ENCODE data around the gene NAALADL2. TPM values are rescaled to one million over a fixed set of nuclear protein-coding genes. Genes with fewer than 3 reads are reported as not detected.
"Not testable (repeated sequence)": the region's sequence is repeated elsewhere in the genome, so short reads cannot be mapped to it uniquely, and the experiment has no call there.

NAALADL2 gene
- total RNA-seq, 2 experiments from 2014 or later, result 0.30 to 1.2 TPM

DNA sequence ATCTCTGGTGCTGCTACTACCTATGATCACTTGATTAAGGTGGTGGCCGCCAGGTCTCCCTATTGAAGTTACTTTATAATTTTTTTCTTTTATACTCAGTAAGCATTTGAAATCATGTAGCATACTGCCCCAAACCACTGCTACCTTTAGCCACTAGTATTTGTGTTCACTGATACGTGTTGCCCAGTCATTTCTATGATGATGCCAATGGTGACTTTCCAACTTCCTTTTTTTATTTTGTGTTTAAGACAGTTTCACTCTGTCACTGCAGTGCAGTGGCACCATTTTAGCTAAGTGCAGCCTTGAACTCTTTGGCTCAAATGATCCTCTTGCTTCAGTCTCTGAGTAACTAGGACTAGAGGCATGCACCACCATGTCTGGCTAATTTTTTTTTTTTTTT is 598.2 kb downstream of the NAALADL2 start:
- Mint-ChIP-seq H3K36me3 (ENCODE audit: low read depth) (no peaks in the 10 kb centered on the region), H3K4me3 (no peak overlapping the region), H3K4me1 (ENCODE audit: low read depth) (no peaks in the 10 kb centered on the region), H3K9me3 (peaks cover 14% of the 10 kb centered on the region), H3K27me3 (no peaks in the 10 kb centered on the region), H3K27ac (no peak overlapping the region)
- intact Hi-C loops (cut with DNase I, micrococcal nuclease), result no loop called here
- CTCF ChIA-PET, result no interaction called here
- ATAC-seq (ENCODE audit: poor library complexity) (no peak), DNase-seq (no peak)
- TF ChIP-seq, protein P1, sequence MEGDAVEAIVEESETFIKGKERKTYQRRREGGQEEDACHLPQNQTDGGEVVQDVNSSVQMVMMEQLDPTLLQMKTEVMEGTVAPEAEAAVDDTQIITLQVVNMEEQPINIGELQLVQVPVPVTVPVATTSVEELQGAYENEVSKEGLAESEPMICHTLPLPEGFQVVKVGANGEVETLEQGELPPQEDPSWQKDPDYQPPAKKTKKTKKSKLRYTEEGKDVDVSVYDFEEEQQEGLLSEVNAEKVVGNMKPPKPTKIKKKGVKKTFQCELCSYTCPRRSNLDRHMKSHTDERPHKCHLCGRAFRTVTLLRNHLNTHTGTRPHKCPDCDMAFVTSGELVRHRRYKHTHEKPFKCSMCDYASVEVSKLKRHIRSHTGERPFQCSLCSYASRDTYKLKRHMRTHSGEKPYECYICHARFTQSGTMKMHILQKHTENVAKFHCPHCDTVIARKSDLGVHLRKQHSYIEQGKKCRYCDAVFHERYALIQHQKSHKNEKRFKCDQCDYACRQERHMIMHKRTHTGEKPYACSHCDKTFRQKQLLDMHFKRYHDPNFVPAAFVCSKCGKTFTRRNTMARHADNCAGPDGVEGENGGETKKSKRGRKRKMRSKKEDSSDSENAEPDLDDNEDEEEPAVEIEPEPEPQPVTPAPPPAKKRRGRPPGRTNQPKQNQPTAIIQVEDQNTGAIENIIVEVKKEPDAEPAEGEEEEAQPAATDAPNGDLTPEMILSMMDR (IDR thresholded peaks at IDR 0.05), result no peak
- no peaks in the 10 kb centered on the region for H3K4me1 ChIP-seq (ENCODE audit: insufficient read depth, low read length)
- no peak overlapping the region for H3K27ac ChIP-seq (ENCODE audit: low read depth in 1 of 2, low read length in 2 of 2)
- POLR2A ChIA-PET, result no interaction called here
- no peaks in the 10 kb centered on the region for H3K9me3 ChIP-seq (ENCODE audit: control insufficient read depth in 1 of 2, insufficient read depth in 1 of 2, low read length in 2 of 2)
- H3K27me3 ChIP-seq (ENCODE audit: control insufficient read depth in 1 of 2, insufficient read depth in 2 of 2, low read length in 2 of 2), result no peaks in the 10 kb centered on the region
- H3K36me3 ChIP-seq (ENCODE audit: insufficient read depth, low read length), result no peaks in the 10 kb centered on the region
- no peak overlapping the region for H3K4me3 ChIP-seq (ENCODE audit: low read length)

DNA sequence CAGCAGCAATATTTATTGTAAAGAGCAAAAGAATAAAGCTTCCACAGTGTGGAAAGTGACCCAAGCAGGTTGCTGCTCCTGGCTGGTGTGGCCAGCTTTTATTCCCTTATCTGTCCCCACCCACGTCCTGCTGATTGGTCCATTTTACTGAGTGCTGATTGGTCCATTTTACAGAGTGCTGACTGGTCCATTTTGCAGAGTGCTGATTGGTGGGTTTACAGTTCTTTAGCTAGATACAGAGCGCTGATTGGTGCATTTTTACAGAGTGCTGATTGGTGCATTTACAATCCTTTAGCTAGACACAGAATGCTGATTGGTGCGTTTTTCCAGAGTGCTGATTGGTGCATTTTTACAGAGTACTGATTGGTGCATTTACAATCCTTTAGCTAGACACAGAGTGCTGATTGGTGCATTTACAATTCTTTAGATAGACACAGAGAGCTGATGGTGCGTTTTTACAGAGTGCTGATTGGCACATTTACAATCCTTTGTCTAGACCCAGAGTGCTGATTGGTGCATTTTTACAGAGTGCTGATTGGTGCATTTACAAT is 601.8 kb downstream of the NAALADL2 start:
- H3K36me3 ChIP-seq (ENCODE audit: insufficient read depth, low read length); H3K27me3 Mint-ChIP-seq; DNase-seq; H3K9me3 ChIP-seq (ENCODE audit: control insufficient read depth in 1 of 2, insufficient read depth in 1 of 2, low read length in 2 of 2); POLR2A ChIA-PET; ATAC-seq (ENCODE audit: poor library complexity); H3K27ac ChIP-seq (ENCODE audit: low read depth in 1 of 2, low read length in 2 of 2); CTCF ChIA-PET; H3K4me3 Mint-ChIP-seq; H3K4me1 Mint-ChIP-seq (ENCODE audit: low read depth); H3K4me1 ChIP-seq (ENCODE audit: insufficient read depth, low read length); H3K4me3 ChIP-seq (ENCODE audit: low read length); H3K36me3 Mint-ChIP-seq (ENCODE audit: low read depth); intact Hi-C loops (cut with DNase I, micrococcal nuclease); H3K27me3 ChIP-seq (ENCODE audit: control insufficient read depth in 1 of 2, insufficient read depth in 2 of 2, low read length in 2 of 2); H3K27ac Mint-ChIP-seq: not testable (repeated sequence)
- H3K9me3 Mint-ChIP-seq, result peaks cover 14% of the 10 kb centered on the region

DNA sequence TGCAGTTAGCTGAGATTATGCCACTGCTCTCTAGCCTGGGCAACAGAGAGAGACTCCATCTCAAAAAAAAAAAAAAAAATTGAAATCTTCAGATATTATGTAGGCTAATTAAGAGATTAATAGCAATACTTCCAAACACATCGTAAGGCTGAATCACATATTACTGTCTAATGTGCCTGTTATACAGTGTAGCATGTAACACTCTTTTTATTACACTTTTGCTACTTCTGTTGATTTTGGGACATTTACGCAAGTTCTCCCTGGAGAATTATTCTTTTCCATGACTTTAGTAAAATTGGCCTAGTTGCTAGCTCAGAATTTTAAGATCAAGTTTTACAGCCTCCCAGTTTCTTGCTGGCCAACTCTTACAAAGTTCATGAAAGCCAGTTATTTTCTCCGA is 605.2 kb downstream of the NAALADL2 start:
- POLR2A ChIA-PET, result no interaction called here
- no peak overlapping the region for H3K27ac Mint-ChIP-seq
- CTCF ChIA-PET, result no interaction called here

DNA sequence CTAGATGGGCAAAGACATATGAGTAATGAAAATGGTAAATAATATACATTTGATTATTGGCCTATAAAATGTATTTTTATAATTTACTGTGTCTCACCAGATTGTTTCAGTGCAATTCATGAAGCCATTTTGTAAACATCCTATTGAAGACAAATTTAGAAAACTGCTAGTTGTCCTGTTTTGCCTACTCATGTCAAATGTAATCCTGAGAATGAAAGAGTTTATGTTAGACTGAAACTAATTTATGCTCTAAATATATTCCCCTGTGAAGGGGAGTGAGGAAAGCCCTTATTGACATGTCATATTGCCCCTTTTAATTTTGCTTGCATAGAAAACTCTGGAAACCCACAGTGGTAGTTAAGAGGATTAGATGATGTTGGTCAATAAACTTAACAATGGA is 610.0 kb downstream of the NAALADL2 start:
- no peak overlapping the region for H3K27ac ChIP-seq (ENCODE audit: low read depth in 1 of 2, low read length in 2 of 2)
- H3K4me1 ChIP-seq (ENCODE audit: insufficient read depth, low read length), result no peaks in the 10 kb centered on the region
- Mint-ChIP-seq H3K4me1 (ENCODE audit: low read depth) (no peaks in the 10 kb centered on the region), H3K4me3 (no peak overlapping the region), H3K27me3 (no peaks in the 10 kb centered on the region), H3K36me3 (ENCODE audit: low read depth) (no peaks in the 10 kb centered on the region), H3K27ac (no peak overlapping the region), H3K9me3 (peaks cover 2% of the 10 kb centered on the region)
- TF ChIP-seq, protein P1 (IDR thresholded peaks at IDR 0.05), result no peak
- no peak for DNase-seq
- no peaks in the 10 kb centered on the region for H3K27me3 ChIP-seq (ENCODE audit: control insufficient read depth in 1 of 2, insufficient read depth in 2 of 2, low read length in 2 of 2)
- ChIA-PET CTCF (no interaction called here), POLR2A (no interaction called here)
- no peak for ATAC-seq (ENCODE audit: poor library complexity)
- no peaks in the 10 kb centered on the region for H3K36me3 ChIP-seq (ENCODE audit: insufficient read depth, low read length)
- H3K9me3 ChIP-seq (ENCODE audit: control insufficient read depth in 1 of 2, insufficient read depth in 1 of 2, low read length in 2 of 2), result peaks cover 0 to 3% of the 10 kb centered on the region in 2 experiments
- intact Hi-C loops (cut with DNase I, micrococcal nuclease), result no loop called here
- no peak overlapping the region for H3K4me3 ChIP-seq (ENCODE audit: low read length)

More for the DNA sequence above, 605.2 kb downstream of the NAALADL2 start:
- intact Hi-C loops (cut with DNase I, micrococcal nuclease), result no loop called here
- H3K4me3 Mint-ChIP-seq, result no peak overlapping the region
- ATAC-seq (ENCODE audit: poor library complexity) (no peak), DNase-seq (no peak)
- no peaks in the 10 kb centered on the region for H3K27me3 Mint-ChIP-seq
- no peaks in the 10 kb centered on the region for H3K36me3 ChIP-seq (ENCODE audit: insufficient read depth, low read length)
- H3K4me1 Mint-ChIP-seq (ENCODE audit: low read depth), result no peaks in the 10 kb centered on the region
- no peak overlapping the region for H3K27ac ChIP-seq (ENCODE audit: low read depth in 1 of 2, low read length in 2 of 2)
- H3K36me3 Mint-ChIP-seq (ENCODE audit: low read depth), result no peaks in the 10 kb centered on the region
- H3K4me3 ChIP-seq (ENCODE audit: low read length), result no peak overlapping the region
- H3K9me3 Mint-ChIP-seq, result peaks cover 10% of the 10 kb centered on the region
- no peaks in the 10 kb centered on the region for H3K27me3 ChIP-seq (ENCODE audit: control insufficient read depth in 1 of 2, insufficient read depth in 2 of 2, low read length in 2 of 2)
- no peaks in the 10 kb centered on the region for H3K9me3 ChIP-seq (ENCODE audit: control insufficient read depth in 1 of 2, insufficient read depth in 1 of 2, low read length in 2 of 2)
- H3K4me1 ChIP-seq (ENCODE audit: insufficient read depth, low read length), result no peaks in the 10 kb centered on the region
- TF ChIP-seq, protein P1 (IDR thresholded peaks at IDR 0.05), result no peak

All from CD4-positive, alpha-beta T cell (primary cell).